ENCODE results near the gene STEEP1.
"Not testable (repeated sequence)": the region's sequence is repeated elsewhere in the genome, so short reads cannot be mapped to it uniquely, and the experiment has no call there.

Gene STEEP1

DNA sequence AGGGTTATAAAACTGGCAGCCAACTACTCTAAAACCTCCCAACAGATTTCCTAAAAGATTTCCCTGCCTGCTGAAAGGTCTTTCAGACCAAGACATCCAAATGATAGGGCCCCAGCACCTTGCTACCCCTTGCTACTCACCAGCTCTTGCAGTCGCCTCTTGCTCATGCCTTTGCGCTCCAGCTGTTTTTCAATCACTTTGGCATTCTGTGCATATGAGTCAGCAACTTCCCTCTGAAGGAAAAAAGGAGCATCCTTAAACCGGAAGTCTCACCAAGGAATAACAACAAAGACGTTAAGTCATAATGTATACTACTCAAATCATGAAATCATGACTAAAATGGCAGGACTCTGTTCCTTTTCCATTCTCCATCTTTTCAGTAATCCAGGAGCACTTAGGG lies 24.0 kb downstream of the STEEP1 start:
- no peak for DNase-seq
- intact Hi-C loops (cut with DNase I) = no loop called here

DNA sequence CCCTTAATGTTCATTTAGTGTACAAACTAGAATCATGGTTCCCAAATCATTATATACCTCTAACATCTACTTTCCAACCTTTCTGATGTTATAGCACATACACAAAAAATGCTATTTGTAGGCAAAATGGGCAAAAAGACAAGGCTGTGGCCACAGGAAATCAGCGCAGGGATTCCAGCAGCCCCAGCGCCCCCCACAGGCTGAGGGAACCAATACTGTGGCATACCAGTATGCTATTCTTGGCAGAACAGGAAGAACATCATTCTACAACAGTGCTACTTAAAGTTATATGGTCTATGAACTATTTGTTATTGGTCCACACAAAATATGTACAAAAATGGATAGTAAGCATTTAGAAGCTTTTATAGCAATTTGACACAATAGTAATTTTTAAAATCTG lies 25.3 kb downstream of the STEEP1 start:
- no peak for DNase-seq
- intact Hi-C loops (cut with DNase I) = no loop called here

DNA sequence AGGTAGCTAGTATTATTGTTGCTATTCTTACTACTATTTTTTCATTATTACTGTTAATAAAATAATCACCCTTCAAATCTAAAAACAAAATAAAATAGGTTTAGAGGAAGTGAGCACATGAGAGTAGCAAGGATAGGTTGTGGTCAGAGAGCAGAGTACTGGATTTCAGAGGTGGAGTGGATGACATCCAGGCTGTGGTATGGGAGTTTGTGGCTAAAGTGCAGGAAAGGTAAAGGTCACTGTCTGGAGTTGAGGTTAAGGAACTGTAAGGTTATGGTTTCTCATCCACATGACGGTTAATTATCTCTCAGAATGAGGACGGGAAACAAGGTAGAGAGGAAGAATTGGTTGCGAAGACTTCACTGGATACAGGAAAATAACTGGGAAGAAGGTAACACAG lies 27.7 kb downstream of the STEEP1 start:
- no peak for DNase-seq
- intact Hi-C loops (cut with DNase I) = no loop called here

GRCh38 chrX:119529345-119530276 lies 35.6 kb downstream of the STEEP1 start:
- intact Hi-C loops (cut with DNase I) = no loop called here
- DNase-seq = no peak

DNA sequence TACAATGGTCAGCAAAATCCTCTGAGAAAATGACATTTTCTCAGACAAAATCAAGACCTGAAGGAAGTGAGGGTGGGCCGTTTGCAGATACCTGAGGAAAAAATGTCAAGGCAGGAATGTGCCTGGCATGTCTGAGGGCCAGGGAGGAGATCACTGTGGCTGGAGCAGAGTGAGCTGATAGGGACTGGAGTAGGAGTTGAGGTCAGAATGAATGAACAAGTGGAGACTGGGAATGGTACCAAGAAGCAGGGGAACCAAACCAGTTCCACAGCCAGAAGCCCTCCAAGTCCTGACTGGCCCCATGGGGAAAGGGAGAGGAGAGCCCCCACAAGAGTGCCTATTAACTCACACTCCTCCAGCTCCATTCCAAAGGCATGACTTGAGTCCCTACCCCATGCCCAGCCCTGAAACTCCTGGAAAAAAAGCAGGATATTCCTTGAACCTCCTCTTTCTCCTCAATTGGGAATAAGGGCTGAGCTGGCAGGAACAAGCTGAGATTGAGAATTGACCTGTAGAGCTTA lies 41.5 kb downstream of the STEEP1 start:
- no peak for DNase-seq
- intact Hi-C loops (cut with DNase I) = no loop called here

DNA sequence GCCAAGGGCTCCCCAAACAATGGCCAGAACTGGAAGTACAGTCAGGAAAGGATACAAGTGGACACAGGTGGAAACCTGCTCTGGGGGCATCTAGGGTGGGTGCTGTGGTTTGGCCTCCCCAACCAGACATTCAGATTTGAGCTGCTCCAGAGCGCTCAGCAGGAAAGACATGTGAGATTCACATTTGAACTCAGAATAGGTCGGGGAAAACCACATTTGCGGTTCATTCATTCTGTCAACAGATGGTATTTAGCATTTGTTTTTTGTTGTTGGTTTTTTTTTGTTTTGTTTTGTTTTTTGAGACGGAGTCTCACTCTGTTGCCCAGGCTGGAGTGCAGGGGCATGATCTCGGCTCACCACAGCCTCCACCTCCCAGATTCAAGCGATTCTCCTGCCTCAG lies 44.0 kb downstream of the STEEP1 start:
- DNase-seq = no peak
- intact Hi-C loops (cut with DNase I) = no loop called here

- intact Hi-C loops (cut with DNase I) = no loop called here
- DNase-seq = no peak
Measured at GRCh38 chrX:119518371-119518770, 46.8 kb downstream of the STEEP1 start.

DNA sequence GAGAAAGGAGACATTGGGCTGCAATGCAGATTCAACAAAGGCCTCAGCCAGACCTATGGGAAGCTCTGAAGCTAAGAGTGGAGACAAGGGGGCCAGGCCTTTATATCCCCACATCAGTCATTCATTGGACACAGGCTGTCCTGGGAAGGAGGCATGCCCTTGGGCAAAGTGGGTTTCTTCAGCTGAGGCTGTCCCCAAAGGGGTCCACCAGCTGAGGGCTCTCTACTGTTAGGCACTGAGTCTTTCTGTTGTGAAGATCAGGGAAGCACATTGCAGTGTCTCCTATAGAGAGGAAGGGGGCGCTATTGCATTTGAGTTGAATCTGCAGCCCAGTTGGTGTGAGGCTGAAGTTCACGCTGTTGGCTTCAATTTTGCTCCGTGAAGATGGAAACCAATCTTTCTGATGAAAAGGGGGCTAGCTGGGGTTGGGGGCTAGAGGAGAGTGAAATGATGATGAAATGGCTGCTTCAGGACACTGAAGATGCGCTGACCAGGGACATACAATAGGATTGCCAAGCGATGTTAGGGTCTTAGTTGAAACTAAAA lies 49.0 kb downstream of the STEEP1 start:
- intact Hi-C loops (cut with DNase I) = no loop called here
- peak in 27 of 42 donors; percentile 14 to 65 (median 31) for DNase-seq

GRCh38 chrX:119512146-119512800 lies 52.9 kb downstream of the STEEP1 start:
- intact Hi-C loops (cut with DNase I) = no loop called here

GRCh38 chrX:119507206-119507605 lies 58.0 kb downstream of the STEEP1 start:
- intact Hi-C loops (cut with DNase I) = no loop called here
- no peak for DNase-seq

More at GRCh38 chrX:119512146-119512800, 52.9 kb downstream of the STEEP1 start:
- DNase-seq = peak in 31 of 42 donors; percentile 5 to 64 (median 31)

DNA sequence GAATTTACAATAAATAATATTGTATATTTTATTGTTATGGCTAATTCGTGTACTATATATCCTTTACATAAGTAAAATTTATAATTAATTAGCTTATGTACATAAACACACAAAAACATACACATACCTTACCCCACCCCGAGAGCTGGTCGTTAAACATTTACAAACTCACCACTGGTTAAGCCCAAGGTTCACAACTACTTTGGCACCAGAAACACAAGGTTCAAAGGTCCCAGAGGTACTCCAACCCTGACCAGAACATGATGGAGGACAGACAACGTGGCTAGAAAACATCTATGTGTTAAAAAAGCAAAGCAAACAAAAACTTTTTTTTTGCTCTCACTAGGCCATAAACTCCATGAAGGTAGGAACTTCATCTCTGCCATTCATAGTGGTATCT lies 59.3 kb downstream of the STEEP1 start:
- intact Hi-C loops (cut with DNase I) = no loop called here
- DNase-seq = no peak

DNA sequence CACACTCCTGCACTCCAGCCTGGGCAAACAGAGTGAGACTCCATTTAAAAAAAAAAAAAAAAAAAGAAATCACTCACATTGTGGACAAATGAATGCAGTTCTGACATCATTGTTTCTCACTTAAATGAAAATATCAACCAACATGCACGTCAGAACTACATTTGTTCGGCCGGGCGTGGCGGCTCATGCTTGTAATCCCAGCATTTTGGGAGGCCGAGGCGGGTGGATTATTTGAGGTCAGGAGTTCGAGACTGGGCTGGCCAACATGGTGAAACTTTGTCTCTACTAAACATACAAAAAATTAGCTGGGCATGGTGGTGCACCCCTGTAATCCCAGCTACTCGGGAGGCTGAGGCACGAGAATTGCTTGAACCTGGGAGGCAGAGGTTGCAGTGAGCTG lies 60.1 kb downstream of the STEEP1 start:
- intact Hi-C loops (cut with DNase I); DNase-seq: not testable (repeated sequence)

GRCh38 chrX:119503484-119503861 lies 61.7 kb downstream of the STEEP1 start:
- DNase-seq = peak in 1 of 42 donors; percentile 35
- intact Hi-C loops (cut with DNase I) = no loop called here

DNA sequence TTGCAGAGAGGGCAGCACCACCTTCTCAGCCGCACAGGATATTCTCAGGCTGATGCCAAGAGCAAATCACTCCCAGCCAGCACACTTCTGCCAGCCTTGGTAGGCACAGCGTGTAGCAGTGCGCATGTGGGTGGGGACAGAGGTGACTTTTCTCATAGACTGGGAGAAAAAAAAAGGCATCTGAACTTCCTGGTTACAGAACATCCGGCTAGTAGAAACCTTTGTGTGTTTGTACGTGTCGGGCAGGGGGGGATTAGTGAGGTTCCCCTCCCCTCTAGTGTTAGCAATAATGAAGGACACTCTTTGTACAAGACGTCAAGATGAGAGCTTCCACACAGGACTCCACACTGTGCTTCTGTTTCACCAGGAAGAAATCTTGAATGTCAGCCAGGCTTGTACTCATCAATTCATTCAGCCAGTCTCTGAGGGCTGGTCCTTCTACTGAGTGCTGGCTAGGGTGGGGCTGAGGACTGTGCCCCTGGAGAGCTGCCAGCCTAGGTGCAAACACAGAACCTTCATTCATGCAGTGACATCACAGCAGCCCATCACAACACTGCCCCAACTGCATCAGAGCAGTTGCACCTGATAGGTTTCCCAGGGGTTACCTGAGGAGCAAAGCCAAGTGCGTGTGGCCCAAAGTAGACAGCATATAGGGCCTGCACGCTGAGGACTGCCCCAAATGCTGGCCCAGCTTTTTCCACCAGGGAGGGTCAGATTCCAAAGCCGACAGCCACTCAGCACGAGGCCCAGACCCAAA lies 62.3 kb downstream of the STEEP1 start:
- intact Hi-C loops (cut with DNase I) = no loop called here

DNA sequence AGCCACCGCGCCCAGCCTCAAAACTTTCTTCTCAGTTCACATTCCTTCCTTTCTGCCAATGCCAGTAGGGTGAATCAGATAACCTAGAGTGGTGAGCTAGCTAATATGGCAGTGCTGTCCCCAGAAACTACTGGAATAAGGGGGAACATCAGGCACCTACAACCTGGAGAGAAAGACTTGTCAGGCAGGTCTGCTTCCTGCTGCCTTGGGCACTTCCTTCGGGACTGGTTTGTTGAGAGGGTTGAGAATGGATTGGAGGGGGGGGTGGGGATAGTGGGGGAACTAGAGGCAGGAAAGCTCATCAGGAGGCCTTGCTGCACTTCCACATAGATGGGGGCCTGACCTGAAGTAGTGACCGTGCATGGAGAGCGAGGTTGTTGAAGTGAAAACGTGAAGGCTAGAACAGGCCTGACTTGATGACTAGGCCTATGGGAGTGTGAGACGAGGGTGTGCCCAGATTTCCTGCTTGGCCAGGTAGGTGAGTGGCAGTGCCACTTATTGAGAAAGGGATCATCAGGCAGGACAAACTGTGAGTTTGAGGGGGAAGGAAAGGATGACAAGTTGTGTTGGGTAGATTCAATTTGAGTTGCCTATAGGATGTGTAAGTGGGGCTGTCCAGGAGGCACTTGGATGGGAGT lies 63.6 kb downstream of the STEEP1 start:
- intact Hi-C loops (cut with DNase I) = no loop called here
- no peak for DNase-seq

More for the DNA sequence above, 62.3 kb downstream of the STEEP1 start:
- DNase-seq = peak in 26 of 42 donors; percentile 9 to 56 (median 30)

DNA sequence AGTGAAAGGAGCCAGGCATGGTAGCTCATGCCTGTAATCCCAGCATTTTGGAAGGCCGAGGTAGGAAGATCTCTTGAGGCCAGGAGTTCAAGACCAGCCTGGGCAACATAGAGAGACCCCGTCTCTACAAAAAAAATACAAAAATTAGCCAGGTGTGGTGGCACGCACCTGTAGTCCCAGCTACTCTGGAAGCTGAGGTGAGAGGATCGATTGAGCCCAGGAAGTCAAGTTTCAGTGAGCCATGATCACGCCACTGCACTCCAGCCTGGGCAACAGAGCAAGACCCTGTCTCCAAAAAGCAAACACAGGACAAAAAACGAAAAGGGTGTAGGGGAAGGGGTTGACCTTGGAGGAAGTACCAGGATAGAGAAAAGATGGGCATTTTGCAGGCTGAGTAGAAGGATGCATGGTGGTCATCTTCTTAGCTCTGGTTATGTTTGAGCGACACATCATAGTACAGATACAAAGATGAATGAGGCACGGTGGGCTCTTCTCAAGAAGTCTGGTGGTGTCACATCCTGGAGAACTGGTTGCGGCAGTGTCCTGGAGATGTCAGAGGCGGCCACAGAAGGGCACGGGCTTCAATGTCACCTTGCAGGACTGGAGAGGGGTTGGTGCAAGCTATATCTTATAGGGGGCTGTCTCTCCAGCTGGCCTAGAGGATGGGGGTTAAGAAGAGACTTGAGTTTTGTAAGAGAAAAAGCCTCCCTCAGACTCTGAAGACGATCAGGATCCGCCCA lies 65.0 kb downstream of the STEEP1 start:
- DNase-seq = no peak
- intact Hi-C loops (cut with DNase I) = no loop called here

- intact Hi-C loops (cut with DNase I) = no loop called here
- no peak for DNase-seq
Measured at GRCh38 chrX:119497185-119497584, 68.0 kb downstream of the STEEP1 start.
